NB4 (cell line): ENCODE data around the gene ERBB4.

ENCODE experiments used
- MYC ChIP-seq: IDR thresholded peaks from 2 replicates; pipeline ENCODE4 v1.6.1; 2011; ENCODE audit warnings: low read depth, low read length
- POLR2A ChIP-seq: IDR thresholded peaks from 2 replicates; pipeline ENCODE4 v1.6.1; 2011; ENCODE audit warnings: mild to moderate bottlenecking; ENCODE audit not compliant: insufficient read length; ENCODE audit errors: extremely low read depth
- TF ChIP-seq, protein P1 (sequence below): IDR thresholded peaks from one replicate; pipeline ENCODE4 v1.5.1; 2012; ENCODE audit warnings: low read depth, low read length

DNA sequence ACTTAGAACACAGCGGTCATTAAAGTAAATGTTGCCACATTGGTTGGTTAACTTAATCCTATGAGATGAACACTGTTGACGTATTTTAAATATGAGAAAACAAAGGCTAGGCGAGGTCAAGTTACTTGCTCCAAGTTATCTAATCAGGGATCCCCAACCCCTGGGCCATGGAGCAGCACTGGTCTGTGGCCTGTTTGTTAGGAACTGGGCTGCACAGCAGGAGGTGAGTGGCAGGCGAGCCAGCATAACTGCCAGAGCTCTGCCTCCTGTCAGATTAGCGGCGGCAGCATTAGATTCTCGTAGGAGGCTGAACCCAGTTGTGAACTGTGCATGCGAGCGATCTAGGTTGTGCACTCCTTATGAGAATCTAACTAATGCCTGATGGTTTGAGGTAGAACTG, 1103.3 kb downstream of the ERBB4 start:
- TF ChIP-seq POLR2A (no peak), MYC (no peak)
- TF ChIP-seq, protein P1, sequence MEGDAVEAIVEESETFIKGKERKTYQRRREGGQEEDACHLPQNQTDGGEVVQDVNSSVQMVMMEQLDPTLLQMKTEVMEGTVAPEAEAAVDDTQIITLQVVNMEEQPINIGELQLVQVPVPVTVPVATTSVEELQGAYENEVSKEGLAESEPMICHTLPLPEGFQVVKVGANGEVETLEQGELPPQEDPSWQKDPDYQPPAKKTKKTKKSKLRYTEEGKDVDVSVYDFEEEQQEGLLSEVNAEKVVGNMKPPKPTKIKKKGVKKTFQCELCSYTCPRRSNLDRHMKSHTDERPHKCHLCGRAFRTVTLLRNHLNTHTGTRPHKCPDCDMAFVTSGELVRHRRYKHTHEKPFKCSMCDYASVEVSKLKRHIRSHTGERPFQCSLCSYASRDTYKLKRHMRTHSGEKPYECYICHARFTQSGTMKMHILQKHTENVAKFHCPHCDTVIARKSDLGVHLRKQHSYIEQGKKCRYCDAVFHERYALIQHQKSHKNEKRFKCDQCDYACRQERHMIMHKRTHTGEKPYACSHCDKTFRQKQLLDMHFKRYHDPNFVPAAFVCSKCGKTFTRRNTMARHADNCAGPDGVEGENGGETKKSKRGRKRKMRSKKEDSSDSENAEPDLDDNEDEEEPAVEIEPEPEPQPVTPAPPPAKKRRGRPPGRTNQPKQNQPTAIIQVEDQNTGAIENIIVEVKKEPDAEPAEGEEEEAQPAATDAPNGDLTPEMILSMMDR = no peak
